ENCODE results near the gene PITPNM1.
"Not testable (repeated sequence)": the region's sequence is repeated elsewhere in the genome, so short reads cannot be mapped to it uniquely, and the experiment has no call there.

DNA sequence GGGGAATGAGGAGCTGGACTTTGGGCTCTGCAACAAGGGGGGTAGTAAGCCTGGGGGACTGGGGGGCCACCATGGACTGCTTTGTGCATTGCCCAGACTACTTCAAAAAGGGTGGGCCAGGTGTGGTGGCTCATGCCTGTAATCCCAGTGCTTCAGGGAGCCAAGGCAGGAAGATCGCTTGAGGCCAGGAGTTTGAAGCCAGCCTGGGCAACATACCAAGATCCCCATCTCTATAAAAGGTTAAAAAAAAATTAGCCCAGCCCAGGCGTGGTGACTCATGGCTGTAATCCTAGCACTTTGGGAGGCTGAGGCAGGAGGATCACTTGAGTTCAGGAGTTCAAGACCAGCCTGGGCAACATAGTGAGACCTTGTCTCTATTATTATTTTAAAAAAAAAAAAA, 39.6 kb downstream of the PITPNM1 start:
- TF ChIP-seq, protein P1, sequence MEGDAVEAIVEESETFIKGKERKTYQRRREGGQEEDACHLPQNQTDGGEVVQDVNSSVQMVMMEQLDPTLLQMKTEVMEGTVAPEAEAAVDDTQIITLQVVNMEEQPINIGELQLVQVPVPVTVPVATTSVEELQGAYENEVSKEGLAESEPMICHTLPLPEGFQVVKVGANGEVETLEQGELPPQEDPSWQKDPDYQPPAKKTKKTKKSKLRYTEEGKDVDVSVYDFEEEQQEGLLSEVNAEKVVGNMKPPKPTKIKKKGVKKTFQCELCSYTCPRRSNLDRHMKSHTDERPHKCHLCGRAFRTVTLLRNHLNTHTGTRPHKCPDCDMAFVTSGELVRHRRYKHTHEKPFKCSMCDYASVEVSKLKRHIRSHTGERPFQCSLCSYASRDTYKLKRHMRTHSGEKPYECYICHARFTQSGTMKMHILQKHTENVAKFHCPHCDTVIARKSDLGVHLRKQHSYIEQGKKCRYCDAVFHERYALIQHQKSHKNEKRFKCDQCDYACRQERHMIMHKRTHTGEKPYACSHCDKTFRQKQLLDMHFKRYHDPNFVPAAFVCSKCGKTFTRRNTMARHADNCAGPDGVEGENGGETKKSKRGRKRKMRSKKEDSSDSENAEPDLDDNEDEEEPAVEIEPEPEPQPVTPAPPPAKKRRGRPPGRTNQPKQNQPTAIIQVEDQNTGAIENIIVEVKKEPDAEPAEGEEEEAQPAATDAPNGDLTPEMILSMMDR (IDR thresholded peaks at IDR 0.05), result not testable (repeated sequence)
- TF ChIP-seq POLR2A (IDR thresholded peaks at IDR 0.05), result not testable (repeated sequence)

Data from adrenal gland (tissue), 5 donors.